ENCODE results near the gene SMARCB1.

- no peak for TF ChIP-seq POLR2A (IDR thresholded peaks at IDR 0.05)
- TF ChIP-seq CTCF (IDR thresholded peaks at IDR 0.05 in 8 of 11, conservative IDR thresholded peaks at IDR 0.05 in 3 of 11) = no peak
- peak in 1 of 3 donors; percentile 43 for TF ChIP-seq POLR2AphosphoS5 (IDR thresholded peaks at IDR 0.05)
Measured at GRCh38 chr22:23834793-23835483, 48.2 kb downstream of the SMARCB1 start.
